GM10266 (cell line): Measurements from ENCODE around the gene ITPRIPL2.

Experiments
- DNase-seq: peaks from one replicate; pipeline ENCODE4 v3.0.0; 2012; ENCODE audit errors: extremely low spot score
- TF ChIP-seq, protein P1 (sequence below): IDR thresholded peaks from 2 replicates; pipeline ENCODE4 v1.5.1; 2012; ENCODE audit warnings: mild to moderate bottlenecking, low read depth; ENCODE audit not compliant: control insufficient read depth, insufficient read depth; ENCODE audit errors: missing control alignments

Gene ITPRIPL2

GRCh38 chr16:19086322-19087199, 27.2 kb upstream of the ITPRIPL2 start:
- TF ChIP-seq, protein P1, sequence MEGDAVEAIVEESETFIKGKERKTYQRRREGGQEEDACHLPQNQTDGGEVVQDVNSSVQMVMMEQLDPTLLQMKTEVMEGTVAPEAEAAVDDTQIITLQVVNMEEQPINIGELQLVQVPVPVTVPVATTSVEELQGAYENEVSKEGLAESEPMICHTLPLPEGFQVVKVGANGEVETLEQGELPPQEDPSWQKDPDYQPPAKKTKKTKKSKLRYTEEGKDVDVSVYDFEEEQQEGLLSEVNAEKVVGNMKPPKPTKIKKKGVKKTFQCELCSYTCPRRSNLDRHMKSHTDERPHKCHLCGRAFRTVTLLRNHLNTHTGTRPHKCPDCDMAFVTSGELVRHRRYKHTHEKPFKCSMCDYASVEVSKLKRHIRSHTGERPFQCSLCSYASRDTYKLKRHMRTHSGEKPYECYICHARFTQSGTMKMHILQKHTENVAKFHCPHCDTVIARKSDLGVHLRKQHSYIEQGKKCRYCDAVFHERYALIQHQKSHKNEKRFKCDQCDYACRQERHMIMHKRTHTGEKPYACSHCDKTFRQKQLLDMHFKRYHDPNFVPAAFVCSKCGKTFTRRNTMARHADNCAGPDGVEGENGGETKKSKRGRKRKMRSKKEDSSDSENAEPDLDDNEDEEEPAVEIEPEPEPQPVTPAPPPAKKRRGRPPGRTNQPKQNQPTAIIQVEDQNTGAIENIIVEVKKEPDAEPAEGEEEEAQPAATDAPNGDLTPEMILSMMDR = peak; percentile 94
- peak; percentile 77 for DNase-seq

- TF ChIP-seq, protein P1 = no peak
- DNase-seq = no peak
Measured at GRCh38 chr16:19088341-19088916, 25.3 kb upstream of the ITPRIPL2 start.

GRCh38 chr16:19089410-19089955, 24.3 kb upstream of the ITPRIPL2 start:
- TF ChIP-seq, protein P1 = no peak

GRCh38 chr16:19090916-19091315, 22.8 kb upstream of the ITPRIPL2 start:
- TF ChIP-seq, protein P1 = no peak
- DNase-seq = no peak

More at GRCh38 chr16:19089410-19089955, 24.3 kb upstream of the ITPRIPL2 start:
- no peak for DNase-seq

DNA sequence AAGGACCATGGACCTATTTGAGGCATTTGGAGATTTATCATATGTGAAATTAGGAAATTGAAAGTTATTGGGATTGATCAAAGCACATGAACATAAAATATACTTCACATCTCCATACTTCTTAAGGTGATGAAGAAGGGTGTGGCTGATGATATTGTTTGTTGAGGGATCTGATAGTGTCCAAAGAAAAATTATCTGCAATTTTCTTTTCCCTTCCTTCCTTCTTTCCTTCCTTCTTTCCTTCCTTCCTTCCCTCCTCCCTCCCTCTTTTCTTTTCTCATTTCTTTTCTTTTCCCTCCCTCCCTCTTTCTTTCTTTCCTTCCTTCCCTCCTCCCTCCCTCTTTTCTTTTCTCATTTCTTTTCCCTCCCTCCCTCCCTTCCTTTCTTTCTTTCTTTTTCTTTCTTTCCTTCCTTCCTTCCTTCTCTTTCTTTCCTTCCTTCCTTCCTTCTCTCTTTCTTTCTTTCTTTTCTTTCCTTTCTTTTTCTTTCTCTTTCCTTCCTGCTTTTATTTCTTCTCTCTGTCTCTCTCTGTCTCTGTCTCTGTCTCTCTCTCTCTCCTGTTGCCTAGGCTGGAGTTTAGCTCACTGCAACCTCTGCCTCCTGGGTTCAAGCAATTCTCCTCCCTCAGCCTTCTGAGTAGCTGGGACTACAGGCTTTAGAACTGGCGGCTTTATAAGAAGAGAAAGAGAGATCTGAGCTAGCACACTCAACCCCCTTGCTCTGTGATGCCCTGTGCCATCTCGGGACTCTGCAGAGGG, 20.9 kb upstream of the ITPRIPL2 start:
- TF ChIP-seq, protein P1 = no peak
- DNase-seq = no peak

GRCh38 chr16:19093631-19094541, 19.9 kb upstream of the ITPRIPL2 start:
- TF ChIP-seq, protein P1 = no peak

More at GRCh38 chr16:19093631-19094541, 19.9 kb upstream of the ITPRIPL2 start:
- DNase-seq = no peak
